ENCODE results near the gene GALNT11. TPM values are rescaled to one million over a fixed set of nuclear protein-coding genes. Genes with fewer than 3 reads are reported as not detected.

GALNT11 gene
- total RNA-seq, 2 donors from 2014 or later = 25.1 to 28.6 TPM

DNA sequence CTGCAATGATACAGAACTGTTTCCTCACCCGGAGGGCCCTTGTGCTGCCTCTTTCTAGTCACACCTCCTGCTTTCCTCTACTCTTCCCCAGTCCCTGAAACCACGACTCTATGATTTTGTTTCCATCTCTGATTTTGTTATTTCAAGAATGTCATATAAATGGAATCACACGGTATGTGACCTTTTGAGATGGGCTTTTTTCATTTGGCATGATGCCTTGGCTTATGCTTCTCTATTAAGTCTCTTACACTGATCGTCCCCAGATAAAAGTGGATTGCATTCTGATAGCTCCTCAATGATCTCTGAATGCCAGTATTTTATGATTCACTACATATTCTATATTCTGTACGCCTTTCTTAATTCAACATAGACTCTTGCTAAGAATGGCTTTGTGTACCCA is 78.2 kb downstream of the GALNT11 start:
- TF ChIP-seq, protein P1, sequence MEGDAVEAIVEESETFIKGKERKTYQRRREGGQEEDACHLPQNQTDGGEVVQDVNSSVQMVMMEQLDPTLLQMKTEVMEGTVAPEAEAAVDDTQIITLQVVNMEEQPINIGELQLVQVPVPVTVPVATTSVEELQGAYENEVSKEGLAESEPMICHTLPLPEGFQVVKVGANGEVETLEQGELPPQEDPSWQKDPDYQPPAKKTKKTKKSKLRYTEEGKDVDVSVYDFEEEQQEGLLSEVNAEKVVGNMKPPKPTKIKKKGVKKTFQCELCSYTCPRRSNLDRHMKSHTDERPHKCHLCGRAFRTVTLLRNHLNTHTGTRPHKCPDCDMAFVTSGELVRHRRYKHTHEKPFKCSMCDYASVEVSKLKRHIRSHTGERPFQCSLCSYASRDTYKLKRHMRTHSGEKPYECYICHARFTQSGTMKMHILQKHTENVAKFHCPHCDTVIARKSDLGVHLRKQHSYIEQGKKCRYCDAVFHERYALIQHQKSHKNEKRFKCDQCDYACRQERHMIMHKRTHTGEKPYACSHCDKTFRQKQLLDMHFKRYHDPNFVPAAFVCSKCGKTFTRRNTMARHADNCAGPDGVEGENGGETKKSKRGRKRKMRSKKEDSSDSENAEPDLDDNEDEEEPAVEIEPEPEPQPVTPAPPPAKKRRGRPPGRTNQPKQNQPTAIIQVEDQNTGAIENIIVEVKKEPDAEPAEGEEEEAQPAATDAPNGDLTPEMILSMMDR (IDR thresholded peaks at IDR 0.05) = no peak
- DNase-seq (ENCODE audit: low spot score) = no peak
- H3K9me3 ChIP-seq = no peaks in the 10 kb centered on the region
- H3K4me1 ChIP-seq = no peaks in the 10 kb centered on the region
- no peak overlapping the region for H3K4me3 ChIP-seq
- no peak overlapping the region for H3K27ac ChIP-seq
- H3K27me3 ChIP-seq = no peaks in the 10 kb centered on the region
- peaks cover 20% of the 10 kb centered on the region for H3K36me3 ChIP-seq

DNA sequence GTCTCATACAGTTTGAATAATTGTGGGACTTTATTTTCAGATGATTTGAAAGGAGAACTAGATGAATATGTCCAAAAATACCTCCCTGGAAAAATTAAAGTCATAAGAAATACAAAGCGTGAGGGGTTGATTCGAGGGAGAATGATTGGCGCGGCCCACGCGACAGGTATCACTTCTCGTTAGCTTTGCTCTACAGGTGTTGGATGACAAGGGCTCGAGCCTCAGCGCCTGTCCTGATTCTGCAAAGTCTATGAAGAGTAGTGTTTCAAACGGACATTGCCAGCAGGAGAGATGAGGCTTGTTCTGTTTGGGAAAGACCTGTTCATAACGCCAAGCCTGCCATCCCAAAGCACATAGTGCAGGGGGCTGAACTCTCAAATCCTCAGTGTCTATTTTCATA is 79.7 kb downstream of the GALNT11 start:
- H3K4me1 ChIP-seq = no peaks in the 10 kb centered on the region
- peaks cover 20% of the 10 kb centered on the region for H3K36me3 ChIP-seq
- TF ChIP-seq, protein P1 (IDR thresholded peaks at IDR 0.05) = no peak
- no peak for DNase-seq (ENCODE audit: low spot score)
- H3K27me3 ChIP-seq = no peaks in the 10 kb centered on the region
- no peaks in the 10 kb centered on the region for H3K9me3 ChIP-seq
- H3K4me3 ChIP-seq = no peak overlapping the region
- H3K27ac ChIP-seq = no peak overlapping the region

DNA sequence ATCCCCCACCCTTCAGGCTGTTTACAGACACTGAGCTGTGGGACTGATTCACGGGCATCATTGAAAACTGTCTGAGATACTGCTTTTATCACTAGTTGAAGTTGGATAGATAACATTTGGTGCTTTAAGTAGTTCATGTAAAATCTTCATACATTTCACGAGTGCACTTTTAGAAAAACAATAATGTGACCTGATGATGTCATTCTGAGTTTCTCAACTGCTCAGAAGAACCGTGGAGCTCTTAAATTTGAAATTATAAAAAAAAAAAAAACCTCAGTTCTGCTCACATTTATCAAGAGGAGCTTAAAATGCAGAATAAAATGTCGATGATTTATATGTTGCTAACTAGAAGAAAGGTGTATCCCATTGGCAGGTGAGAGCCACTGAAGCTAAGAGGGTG is 81.5 kb downstream of the GALNT11 start:
- TF ChIP-seq, protein P1 (IDR thresholded peaks at IDR 0.05) = no peak
- no peak for DNase-seq (ENCODE audit: low spot score)
- Histone ChIP-seq H3K9me3 (no peaks in the 10 kb centered on the region), H3K4me1 (no peaks in the 10 kb centered on the region), H3K27me3 (no peaks in the 10 kb centered on the region), H3K27ac (no peak overlapping the region), H3K4me3 (no peak overlapping the region), H3K36me3 (peaks cover 30% of the 10 kb centered on the region)

DNA sequence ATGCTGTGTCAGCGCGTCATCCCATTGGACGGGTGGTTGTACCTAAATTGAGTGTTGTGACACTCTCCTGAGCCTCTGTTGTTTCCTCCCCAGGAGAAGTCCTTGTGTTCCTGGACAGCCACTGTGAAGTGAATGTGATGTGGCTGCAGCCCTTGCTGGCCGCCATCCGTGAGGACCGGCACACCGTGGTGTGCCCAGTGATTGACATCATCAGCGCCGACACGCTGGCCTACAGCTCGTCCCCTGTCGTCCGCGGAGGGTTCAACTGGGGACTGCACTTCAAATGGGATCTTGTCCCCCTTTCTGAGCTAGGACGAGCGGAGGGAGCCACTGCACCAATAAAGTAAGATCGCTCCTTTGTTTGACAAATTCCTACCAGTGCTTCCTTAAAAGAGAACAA is 82.5 kb downstream of the GALNT11 start:
- H3K27me3 ChIP-seq = no peaks in the 10 kb centered on the region
- DNase-seq (ENCODE audit: low spot score) = no peak
- H3K9me3 ChIP-seq = no peaks in the 10 kb centered on the region
- no peak overlapping the region for H3K4me3 ChIP-seq
- TF ChIP-seq, protein P1 (IDR thresholded peaks at IDR 0.05) = no peak
- H3K27ac ChIP-seq = no peak overlapping the region
- peaks cover 33% of the 10 kb centered on the region for H3K36me3 ChIP-seq
- H3K4me1 ChIP-seq = no peaks in the 10 kb centered on the region

DNA sequence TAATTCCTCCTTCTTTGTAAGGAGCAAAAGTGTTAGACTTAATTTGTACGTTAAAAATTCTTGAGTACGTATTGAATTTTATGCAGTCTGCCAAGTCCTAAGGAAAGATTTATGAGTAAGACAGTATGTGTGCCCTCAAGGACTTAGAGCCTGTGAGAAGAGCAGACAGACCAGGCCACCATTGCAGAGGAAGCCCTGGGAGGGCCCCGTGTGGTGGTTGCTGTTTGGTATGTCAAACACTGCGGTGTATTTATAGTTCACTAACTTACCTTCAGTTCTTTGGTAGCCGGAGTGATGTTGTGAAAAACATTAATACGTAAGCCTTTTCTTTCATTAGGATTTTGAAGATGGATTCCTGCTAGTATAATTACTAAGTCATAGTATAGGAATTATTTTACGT is 82.9 kb downstream of the GALNT11 start:
- no peaks in the 10 kb centered on the region for H3K27me3 ChIP-seq
- H3K36me3 ChIP-seq = peaks cover 33% of the 10 kb centered on the region
- no peak overlapping the region for H3K27ac ChIP-seq
- no peaks in the 10 kb centered on the region for H3K4me1 ChIP-seq
- H3K4me3 ChIP-seq = no peak overlapping the region
- no peaks in the 10 kb centered on the region for H3K9me3 ChIP-seq
- TF ChIP-seq, protein P1 (IDR thresholded peaks at IDR 0.05) = no peak
- no peak for DNase-seq (ENCODE audit: low spot score)

DNA sequence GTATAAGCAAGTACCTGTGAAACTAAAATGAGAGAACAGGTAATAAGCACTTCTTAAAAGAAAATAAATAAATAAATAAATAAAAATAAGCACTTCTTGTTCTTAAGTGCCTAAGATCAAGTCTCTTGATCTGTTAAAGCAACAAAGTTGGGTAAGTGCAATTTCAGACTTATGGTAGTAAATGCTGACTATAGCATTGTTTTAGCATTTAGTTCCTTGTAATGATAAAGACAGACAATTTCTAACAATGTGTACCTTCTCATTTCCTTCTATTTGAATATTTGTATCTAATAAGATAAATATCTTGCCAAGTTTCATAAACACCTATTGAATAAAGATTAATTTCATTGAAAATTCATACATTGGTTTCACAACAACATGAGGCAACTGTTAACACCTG is 87.4 kb downstream of the GALNT11 start:
- TF ChIP-seq, protein P1 (IDR thresholded peaks at IDR 0.05) = no peak
- H3K36me3 ChIP-seq = peaks cover 47% of the 10 kb centered on the region

More for the DNA sequence above, 87.4 kb downstream of the GALNT11 start:
- no peaks in the 10 kb centered on the region for H3K4me1 ChIP-seq
- no peak overlapping the region for H3K27ac ChIP-seq
- H3K27me3 ChIP-seq = no peaks in the 10 kb centered on the region
- no peak for DNase-seq (ENCODE audit: low spot score)
- H3K9me3 ChIP-seq = no peaks in the 10 kb centered on the region
- no peak overlapping the region for H3K4me3 ChIP-seq
